Nephron progenitor cell (in vitro differentiated cells): ENCODE measurements around the gene WDR77.

Experiments
- DNase-seq: peaks from one replicate; pipeline ENCODE4 v3.0.0; 2021
- H3K27ac Mint-ChIP-seq: 2 replicates; pipeline ENCODE4 v1.8.0; 2021; ENCODE audit warnings: mild to moderate bottlenecking, moderate library complexity, mixed read lengths
- H3K27me3 Mint-ChIP-seq: 2 replicates; pipeline ENCODE4 v1.8.0; 2021; ENCODE audit warnings: mild to moderate bottlenecking, low read depth, mixed read lengths; ENCODE audit not compliant: poor library complexity
- H3K36me3 Mint-ChIP-seq: 2 replicates; pipeline ENCODE4 v1.8.0; 2021; ENCODE audit warnings: low read depth, mixed read lengths
- H3K4me1 Mint-ChIP-seq: 2 replicates; pipeline ENCODE4 v1.8.0; 2021; ENCODE audit warnings: mixed read lengths
- H3K4me3 Mint-ChIP-seq: 2 replicates; pipeline ENCODE4 v1.8.0; 2021; ENCODE audit warnings: mild to moderate bottlenecking, moderate library complexity, mixed read lengths
- H3K9me3 Mint-ChIP-seq: 2 replicates; pipeline ENCODE4 v1.8.0; 2021; ENCODE audit warnings: mild to moderate bottlenecking, moderate library complexity, mixed read lengths
- TF ChIP-seq, protein P1 (sequence below): fragments of 200-600 bp; sonication (generic); IDR thresholded peaks from 2 replicates; pipeline ENCODE4 v1.5.0; 2021; ENCODE audit warnings: antibody characterized with exemption

The WDR77 gene

DNA sequence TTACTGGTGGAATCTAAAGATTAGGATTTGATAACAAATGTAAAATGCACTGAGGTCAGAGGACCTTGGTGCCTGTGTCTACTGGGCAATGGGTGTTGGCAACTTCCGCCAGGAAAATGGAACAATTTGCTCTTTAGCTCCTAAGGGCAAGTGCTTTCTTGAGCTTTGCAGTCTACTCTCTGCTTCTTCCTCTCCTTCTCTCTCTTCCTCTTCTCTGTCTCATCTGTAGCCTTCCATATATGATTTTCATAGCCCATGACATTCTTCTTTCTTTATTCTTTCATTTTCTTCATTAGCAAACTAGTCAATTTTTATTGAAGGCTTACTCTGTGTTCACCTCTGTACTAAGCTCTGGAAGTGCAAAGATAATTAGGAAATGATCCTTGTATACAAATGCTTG is 57.0 kb downstream of the WDR77 start:
- Mint-ChIP-seq H3K9me3 (no peaks in the 10 kb centered on the region), H3K4me1 (no peaks in the 10 kb centered on the region), H3K4me3 (no peak overlapping the region), H3K27me3 (peaks cover 7% of the 10 kb centered on the region), H3K27ac (no peak overlapping the region), H3K36me3 (no peaks in the 10 kb centered on the region)
- TF ChIP-seq, protein P1, sequence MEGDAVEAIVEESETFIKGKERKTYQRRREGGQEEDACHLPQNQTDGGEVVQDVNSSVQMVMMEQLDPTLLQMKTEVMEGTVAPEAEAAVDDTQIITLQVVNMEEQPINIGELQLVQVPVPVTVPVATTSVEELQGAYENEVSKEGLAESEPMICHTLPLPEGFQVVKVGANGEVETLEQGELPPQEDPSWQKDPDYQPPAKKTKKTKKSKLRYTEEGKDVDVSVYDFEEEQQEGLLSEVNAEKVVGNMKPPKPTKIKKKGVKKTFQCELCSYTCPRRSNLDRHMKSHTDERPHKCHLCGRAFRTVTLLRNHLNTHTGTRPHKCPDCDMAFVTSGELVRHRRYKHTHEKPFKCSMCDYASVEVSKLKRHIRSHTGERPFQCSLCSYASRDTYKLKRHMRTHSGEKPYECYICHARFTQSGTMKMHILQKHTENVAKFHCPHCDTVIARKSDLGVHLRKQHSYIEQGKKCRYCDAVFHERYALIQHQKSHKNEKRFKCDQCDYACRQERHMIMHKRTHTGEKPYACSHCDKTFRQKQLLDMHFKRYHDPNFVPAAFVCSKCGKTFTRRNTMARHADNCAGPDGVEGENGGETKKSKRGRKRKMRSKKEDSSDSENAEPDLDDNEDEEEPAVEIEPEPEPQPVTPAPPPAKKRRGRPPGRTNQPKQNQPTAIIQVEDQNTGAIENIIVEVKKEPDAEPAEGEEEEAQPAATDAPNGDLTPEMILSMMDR, result no peak
- DNase-seq, result no peak
